ENCODE measurements around the gene CEP72.

DNA sequence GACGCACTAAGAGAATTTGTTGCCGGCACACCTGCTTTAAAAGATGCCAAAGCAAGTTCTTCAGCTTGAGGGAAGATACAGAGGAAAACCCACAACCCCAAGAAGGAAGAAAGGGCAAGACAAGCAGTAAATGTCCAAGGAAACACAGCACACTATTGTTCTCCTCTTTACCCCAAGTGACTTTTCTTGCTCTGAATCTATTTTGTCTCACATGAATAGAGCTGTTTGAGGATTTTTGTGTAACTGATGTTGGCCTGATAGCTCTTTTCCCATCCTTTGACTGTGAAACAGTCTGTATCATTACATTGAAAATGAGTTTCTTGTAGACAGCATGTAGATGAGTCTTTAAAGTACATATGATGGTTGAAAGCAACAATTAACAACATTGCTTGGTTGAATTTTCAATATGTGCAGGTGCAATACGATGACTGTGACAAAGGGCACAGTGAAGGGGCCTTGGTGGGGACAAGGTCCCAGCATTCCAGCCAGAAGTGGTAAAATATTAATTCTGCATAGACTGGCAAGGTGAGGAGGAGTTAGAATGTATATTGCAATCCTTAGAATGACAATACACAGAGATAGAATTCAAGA lies 16.8 kb upstream of the CEP72 start:
- TF ChIP-seq, protein P1, sequence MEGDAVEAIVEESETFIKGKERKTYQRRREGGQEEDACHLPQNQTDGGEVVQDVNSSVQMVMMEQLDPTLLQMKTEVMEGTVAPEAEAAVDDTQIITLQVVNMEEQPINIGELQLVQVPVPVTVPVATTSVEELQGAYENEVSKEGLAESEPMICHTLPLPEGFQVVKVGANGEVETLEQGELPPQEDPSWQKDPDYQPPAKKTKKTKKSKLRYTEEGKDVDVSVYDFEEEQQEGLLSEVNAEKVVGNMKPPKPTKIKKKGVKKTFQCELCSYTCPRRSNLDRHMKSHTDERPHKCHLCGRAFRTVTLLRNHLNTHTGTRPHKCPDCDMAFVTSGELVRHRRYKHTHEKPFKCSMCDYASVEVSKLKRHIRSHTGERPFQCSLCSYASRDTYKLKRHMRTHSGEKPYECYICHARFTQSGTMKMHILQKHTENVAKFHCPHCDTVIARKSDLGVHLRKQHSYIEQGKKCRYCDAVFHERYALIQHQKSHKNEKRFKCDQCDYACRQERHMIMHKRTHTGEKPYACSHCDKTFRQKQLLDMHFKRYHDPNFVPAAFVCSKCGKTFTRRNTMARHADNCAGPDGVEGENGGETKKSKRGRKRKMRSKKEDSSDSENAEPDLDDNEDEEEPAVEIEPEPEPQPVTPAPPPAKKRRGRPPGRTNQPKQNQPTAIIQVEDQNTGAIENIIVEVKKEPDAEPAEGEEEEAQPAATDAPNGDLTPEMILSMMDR (IDR thresholded peaks at IDR 0.05), result no peak
- no peak for TF ChIP-seq ZFX (IDR thresholded peaks at IDR 0.05; ENCODE audit: borderline replicate concordance)

All from 22Rv1 (cell line).